ENCODE measurements around the gene CARMIL1. TPM values are rescaled to one million over a fixed set of nuclear protein-coding genes. Genes with fewer than 3 reads are reported as not detected.

The CARMIL1 gene
- total RNA-seq = 14.5 to 18.8 TPM (median 16.4 TPM) in 3 replicates
- long read RNA-seq, partial matches to known transcripts = 1 of 6 reads
- long read RNA-seq, other reads (novel, unspliced or antisense) = 5 of 6 reads

DNA sequence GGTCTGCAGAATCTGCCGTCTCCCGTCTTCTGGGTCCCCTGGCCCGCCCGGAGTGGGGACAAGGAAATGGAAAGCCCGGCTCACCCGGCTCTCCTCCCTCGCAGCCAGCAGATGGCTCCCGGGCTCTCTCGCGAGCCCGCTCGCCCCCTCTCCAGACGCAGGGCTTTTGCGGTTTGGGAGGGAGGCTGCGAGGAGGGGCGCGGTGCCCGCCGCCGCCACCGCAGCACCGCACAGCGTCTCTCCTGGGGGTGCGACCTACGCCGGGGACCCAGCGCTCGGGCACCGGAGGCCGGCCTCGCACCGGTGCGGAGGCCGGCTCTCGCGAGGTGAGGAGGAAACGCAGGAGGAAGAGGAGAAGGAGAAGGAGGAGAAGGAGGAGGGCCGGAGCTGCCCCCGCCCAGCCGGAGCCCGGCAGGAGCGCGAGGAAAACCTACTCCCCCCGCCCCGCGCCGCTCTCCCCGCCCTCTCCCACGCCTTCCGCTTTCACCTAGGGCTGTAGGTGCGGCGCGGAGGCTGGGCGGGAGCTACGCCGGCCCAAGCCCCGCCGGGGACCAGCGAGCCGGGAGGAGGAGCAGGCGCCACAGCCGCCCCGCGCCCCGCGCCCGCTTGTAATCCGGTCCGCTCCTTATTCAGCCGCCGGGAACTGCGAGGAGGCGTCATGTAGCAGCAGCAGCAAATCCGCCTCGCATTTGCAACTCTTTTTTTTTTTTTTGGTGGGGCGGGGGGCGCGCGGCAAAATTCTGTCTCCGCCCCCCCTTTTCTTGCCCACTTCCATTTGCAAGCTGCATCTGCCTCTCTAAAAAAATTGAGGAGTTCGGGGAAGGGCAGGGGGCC, at the start of gene CARMIL1:
Gene CARMIL1, plus strand, starts transcription at position 461 of the 834 bp plus-strand sequence. CDS start 422 bp downstream, outside the sequence.
- Mint-ChIP-seq H3K27me3 (ENCODE audit: low read depth) (no peaks in the 10 kb centered on the region), H3K4me1 (ENCODE audit: low read depth) (peaks cover 34% of the 10 kb centered on the region), H3K4me3 (ENCODE audit: unreplicated experiment) (peak within 1 kb of the TSS; percentile 93), H3K9me3 (ENCODE audit: low read depth) (no peaks in the 10 kb centered on the region), H3K36me3 (ENCODE audit: low read depth) (no peaks in the 10 kb centered on the region), H3K27ac (ENCODE audit: unreplicated experiment) (peak within 1 kb of the TSS; percentile 87)
- DNase-seq (ENCODE audit: low spot score) = peak; percentile 93
- TF ChIP-seq, protein P1, sequence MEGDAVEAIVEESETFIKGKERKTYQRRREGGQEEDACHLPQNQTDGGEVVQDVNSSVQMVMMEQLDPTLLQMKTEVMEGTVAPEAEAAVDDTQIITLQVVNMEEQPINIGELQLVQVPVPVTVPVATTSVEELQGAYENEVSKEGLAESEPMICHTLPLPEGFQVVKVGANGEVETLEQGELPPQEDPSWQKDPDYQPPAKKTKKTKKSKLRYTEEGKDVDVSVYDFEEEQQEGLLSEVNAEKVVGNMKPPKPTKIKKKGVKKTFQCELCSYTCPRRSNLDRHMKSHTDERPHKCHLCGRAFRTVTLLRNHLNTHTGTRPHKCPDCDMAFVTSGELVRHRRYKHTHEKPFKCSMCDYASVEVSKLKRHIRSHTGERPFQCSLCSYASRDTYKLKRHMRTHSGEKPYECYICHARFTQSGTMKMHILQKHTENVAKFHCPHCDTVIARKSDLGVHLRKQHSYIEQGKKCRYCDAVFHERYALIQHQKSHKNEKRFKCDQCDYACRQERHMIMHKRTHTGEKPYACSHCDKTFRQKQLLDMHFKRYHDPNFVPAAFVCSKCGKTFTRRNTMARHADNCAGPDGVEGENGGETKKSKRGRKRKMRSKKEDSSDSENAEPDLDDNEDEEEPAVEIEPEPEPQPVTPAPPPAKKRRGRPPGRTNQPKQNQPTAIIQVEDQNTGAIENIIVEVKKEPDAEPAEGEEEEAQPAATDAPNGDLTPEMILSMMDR (IDR thresholded peaks at IDR 0.05) = peak; percentile 96

DNA sequence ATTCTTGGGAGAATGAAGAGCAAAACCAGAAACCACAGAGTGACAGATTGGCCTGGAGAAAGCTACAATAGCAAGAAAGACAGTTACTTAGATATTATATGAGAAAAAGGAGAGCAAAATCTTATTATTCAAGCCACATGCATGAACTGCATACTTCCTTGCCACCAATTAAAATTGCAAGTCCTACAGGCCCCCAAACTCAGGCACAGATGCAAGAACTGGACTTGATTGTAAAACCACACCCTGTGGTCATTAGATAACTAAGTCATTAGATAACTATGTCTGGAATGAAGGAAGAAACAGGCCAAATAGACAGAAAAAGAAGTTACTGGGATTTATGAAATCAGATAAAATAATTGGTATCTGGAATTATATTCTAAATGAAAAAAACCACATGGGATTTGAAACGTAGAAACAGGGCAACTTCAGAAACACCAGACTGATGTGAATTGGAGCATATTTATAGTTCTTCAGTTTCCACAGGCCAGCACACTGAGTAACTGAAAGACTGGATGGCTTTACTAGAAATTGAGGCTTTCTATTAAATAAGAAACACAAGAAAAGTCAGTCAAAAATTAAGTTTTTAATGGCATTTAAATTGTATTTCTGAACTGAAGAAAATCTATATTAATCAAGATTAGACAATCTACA, 49.4 kb upstream of the CARMIL1 start:
- Mint-ChIP-seq H3K27ac (ENCODE audit: unreplicated experiment) (peak overlapping the region; percentile 45), H3K9me3 (ENCODE audit: low read depth) (no peaks in the 10 kb centered on the region), H3K27me3 (ENCODE audit: low read depth) (no peaks in the 10 kb centered on the region), H3K4me1 (ENCODE audit: low read depth) (peaks cover 17% of the 10 kb centered on the region), H3K4me3 (ENCODE audit: unreplicated experiment) (no peak overlapping the region), H3K36me3 (ENCODE audit: low read depth) (no peaks in the 10 kb centered on the region)
- DNase-seq (ENCODE audit: low spot score) = no peak
- TF ChIP-seq, protein P1 (IDR thresholded peaks at IDR 0.05) = no peak

- Mint-ChIP-seq H3K27ac (ENCODE audit: unreplicated experiment) (no peak overlapping the region), H3K4me3 (ENCODE audit: unreplicated experiment) (no peak overlapping the region), H3K4me1 (ENCODE audit: low read depth) (peaks cover 17% of the 10 kb centered on the region), H3K9me3 (ENCODE audit: low read depth) (no peaks in the 10 kb centered on the region), H3K27me3 (ENCODE audit: low read depth) (no peaks in the 10 kb centered on the region), H3K36me3 (ENCODE audit: low read depth) (no peaks in the 10 kb centered on the region)
- TF ChIP-seq, protein P1 (IDR thresholded peaks at IDR 0.05) = no peak
- no peak for DNase-seq (ENCODE audit: low spot score)
Measured at GRCh38 chr6:25232479-25232878, 46.7 kb upstream of the CARMIL1 start.

GRCh38 chr6:25233226-25233625, 45.9 kb upstream of the CARMIL1 start:
- no peaks in the 10 kb centered on the region for H3K9me3 Mint-ChIP-seq (ENCODE audit: low read depth)
- H3K4me1 Mint-ChIP-seq (ENCODE audit: low read depth) = peaks cover 17% of the 10 kb centered on the region
- no peaks in the 10 kb centered on the region for H3K36me3 Mint-ChIP-seq (ENCODE audit: low read depth)
- no peak overlapping the region for H3K27ac Mint-ChIP-seq (ENCODE audit: unreplicated experiment)
- H3K27me3 Mint-ChIP-seq (ENCODE audit: low read depth) = no peaks in the 10 kb centered on the region
- TF ChIP-seq, protein P1 (IDR thresholded peaks at IDR 0.05) = no peak
- DNase-seq (ENCODE audit: low spot score) = no peak
- no peak overlapping the region for H3K4me3 Mint-ChIP-seq (ENCODE audit: unreplicated experiment)

DNA sequence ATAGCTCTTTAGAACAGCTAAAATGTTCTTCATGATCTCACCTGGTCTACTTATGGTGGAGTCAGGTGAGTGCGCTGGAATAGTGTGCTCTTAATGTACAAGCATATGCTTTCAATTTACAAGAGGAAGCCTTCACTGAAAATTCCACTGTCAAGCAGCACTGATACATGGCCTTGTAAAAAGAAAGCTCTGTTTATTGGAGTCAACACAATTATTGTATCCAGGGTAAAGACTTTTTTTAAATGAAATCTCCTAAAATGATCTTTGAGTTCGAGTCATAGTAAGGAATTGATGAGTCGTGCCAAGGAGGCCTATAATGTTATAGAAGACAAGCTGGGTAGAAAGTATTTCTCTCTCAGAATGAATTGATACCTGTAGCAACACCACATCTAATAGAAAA, 41.6 kb upstream of the CARMIL1 start:
- H3K4me3 Mint-ChIP-seq (ENCODE audit: unreplicated experiment) = no peak overlapping the region
- H3K36me3 Mint-ChIP-seq (ENCODE audit: low read depth) = no peaks in the 10 kb centered on the region
- no peaks in the 10 kb centered on the region for H3K27me3 Mint-ChIP-seq (ENCODE audit: low read depth)
- H3K4me1 Mint-ChIP-seq (ENCODE audit: low read depth) = peaks cover 9% of the 10 kb centered on the region
- TF ChIP-seq, protein P1 (IDR thresholded peaks at IDR 0.05) = no peak
- DNase-seq (ENCODE audit: low spot score) = no peak
- peaks cover 3% of the 10 kb centered on the region for H3K9me3 Mint-ChIP-seq (ENCODE audit: low read depth)
- H3K27ac Mint-ChIP-seq (ENCODE audit: unreplicated experiment) = no peak overlapping the region

Measured in chondrocyte (in vitro differentiated cells).